Brain pericyte (primary cell): ENCODE measurements around the gene PRR27.
"Not testable (repeated sequence)": the region's sequence is repeated elsewhere in the genome, so short reads cannot be mapped to it uniquely, and the experiment has no call there.

ENCODE experiments used
- DNase-seq: peaks from one replicate; pipeline ENCODE4 v3.0.0-alpha.2; 2012; ENCODE audit warnings: low read depth, low spot score

PRR27 gene

GRCh38 chr4:70197842-70198241 lies 43.8 kb downstream of the PRR27 start:
- DNase-seq, result no peak

GRCh38 chr4:70203601-70204000 lies 49.6 kb downstream of the PRR27 start:
- DNase-seq, result no peak

GRCh38 chr4:70212752-70213151 lies 58.7 kb downstream of the PRR27 start:
- not testable (repeated sequence) for DNase-seq
